HG02938 (cell line): ENCODE measurements around the gene RMC1.

Experiments
- ATAC-seq: cut with Tn5 transposase; IDR thresholded peaks from one replicate; pipeline ENCODE4 v1.9.1; 2021; ENCODE audit warnings: mild to moderate bottlenecking, moderate library complexity; ENCODE audit not compliant: unreplicated experiment

The RMC1 gene

DNA sequence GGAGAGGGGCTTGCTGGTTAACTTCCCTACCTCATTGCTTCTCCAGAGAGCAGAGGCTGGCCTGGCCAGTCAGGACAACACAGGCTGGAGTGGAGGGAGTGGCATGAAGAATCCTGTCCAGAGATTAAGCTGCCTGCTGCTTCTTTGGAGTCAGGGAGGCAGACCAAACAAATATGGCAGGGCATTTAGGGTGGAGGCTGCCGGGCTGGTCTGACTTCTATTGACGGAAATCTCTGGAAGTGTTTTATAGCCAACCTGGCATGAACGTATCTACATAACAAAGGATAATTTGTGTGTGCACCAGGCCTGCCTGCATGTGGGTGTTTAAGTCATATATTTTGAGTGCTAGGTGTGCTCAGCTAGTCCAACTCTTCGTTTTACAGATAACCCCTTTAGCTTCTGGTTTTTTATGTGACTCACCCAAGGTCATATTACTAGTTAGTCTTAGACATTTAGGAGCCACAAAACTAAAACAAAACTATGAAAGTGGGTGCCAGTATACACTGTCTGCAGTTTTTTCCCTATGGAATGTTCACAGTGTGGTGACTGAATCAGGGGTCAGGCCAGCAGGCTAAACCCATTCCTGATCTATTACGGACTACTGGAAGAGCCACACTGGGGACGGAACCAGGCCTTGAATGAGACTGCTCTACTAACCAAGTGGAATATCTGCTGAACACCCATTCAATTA lies 77.5 kb downstream of the RMC1 start:
- ATAC-seq: no peak
